ENCODE data around the gene ESYT3. TPM values are rescaled to one million over a fixed set of nuclear protein-coding genes. Genes with fewer than 3 reads are reported as not detected.

The ESYT3 gene
- total RNA-seq, 1 experiment from 2014 or later = not detected

GRCh38 chr3:138395865-138396751 is 38.3 kb upstream of the ESYT3 start:
- H3K27me3 ChIP-seq (ENCODE audit: low read length) = no peaks in the 10 kb centered on the region
- peaks cover 8% of the 10 kb centered on the region for H3K4me1 ChIP-seq (ENCODE audit: low read length)
- no peak overlapping the region for H3K4me3 ChIP-seq (ENCODE audit: low read length)
- no peaks in the 10 kb centered on the region for H3K36me3 ChIP-seq (ENCODE audit: insufficient read depth, low read length)
- no peaks in the 10 kb centered on the region for H3K9me3 ChIP-seq (ENCODE audit: low read length)
- no peak overlapping the region for H3K27ac ChIP-seq (ENCODE audit: low read length)
- peak; percentile 21 for DNase-seq
- H2AFZ ChIP-seq (ENCODE audit: low read length) = no peak overlapping the region
- H3K4me2 ChIP-seq (ENCODE audit: low read depth, low read length, poor library complexity, severe bottlenecking) = no peak overlapping the region
- H3K79me2 ChIP-seq (ENCODE audit: low read length) = no peaks in the 10 kb centered on the region
- no peak overlapping the region for H3K9ac ChIP-seq (ENCODE audit: low read length)
- no peaks in the 10 kb centered on the region for H3K9me2 ChIP-seq (replicated peaks; ENCODE audit: insufficient read depth, low read length)
- H4K20me1 ChIP-seq (ENCODE audit: insufficient read depth, low read depth, low read length) = no peaks in the 10 kb centered on the region

- Histone ChIP-seq H3K4me1 (ENCODE audit: low read length) (peaks cover 8% of the 10 kb centered on the region), H3K36me3 (ENCODE audit: insufficient read depth, low read length) (no peaks in the 10 kb centered on the region), H3K4me2 (ENCODE audit: low read depth, low read length, poor library complexity, severe bottlenecking) (no peak overlapping the region), H3K9me2 (replicated peaks; ENCODE audit: insufficient read depth, low read length) (no peaks in the 10 kb centered on the region), H3K9me3 (ENCODE audit: low read length) (no peaks in the 10 kb centered on the region), H3K79me2 (ENCODE audit: low read length) (no peaks in the 10 kb centered on the region), H3K27me3 (ENCODE audit: low read length) (no peaks in the 10 kb centered on the region), H3K9ac (ENCODE audit: low read length) (no peak overlapping the region), H2AFZ (ENCODE audit: low read length) (no peak overlapping the region), H4K20me1 (ENCODE audit: insufficient read depth, low read depth, low read length) (no peaks in the 10 kb centered on the region), H3K27ac (ENCODE audit: low read length) (no peak overlapping the region), H3K4me3 (ENCODE audit: low read length) (no peak overlapping the region)
- peak; percentile 49 for DNase-seq
Observed at GRCh38 chr3:138396752-138397410, 37.5 kb upstream of the ESYT3 start.

GRCh38 chr3:138397983-138398382 is 36.4 kb upstream of the ESYT3 start:
- no peak overlapping the region for H3K4me2 ChIP-seq (ENCODE audit: low read depth, low read length, poor library complexity, severe bottlenecking)
- H4K20me1 ChIP-seq (ENCODE audit: insufficient read depth, low read depth, low read length) = no peaks in the 10 kb centered on the region
- peaks cover 8% of the 10 kb centered on the region for H3K4me1 ChIP-seq (ENCODE audit: low read length)
- H3K36me3 ChIP-seq (ENCODE audit: insufficient read depth, low read length) = no peaks in the 10 kb centered on the region
- H3K27me3 ChIP-seq (ENCODE audit: low read length) = no peaks in the 10 kb centered on the region
- H3K4me3 ChIP-seq (ENCODE audit: low read length) = no peak overlapping the region
- DNase-seq = peak; percentile 46
- no peaks in the 10 kb centered on the region for H3K79me2 ChIP-seq (ENCODE audit: low read length)
- H3K9me3 ChIP-seq (ENCODE audit: low read length) = no peaks in the 10 kb centered on the region
- no peak overlapping the region for H2AFZ ChIP-seq (ENCODE audit: low read length)
- H3K9ac ChIP-seq (ENCODE audit: low read length) = no peak overlapping the region
- H3K9me2 ChIP-seq (replicated peaks; ENCODE audit: insufficient read depth, low read length) = no peaks in the 10 kb centered on the region
- H3K27ac ChIP-seq (ENCODE audit: low read length) = no peak overlapping the region

- no peak overlapping the region for H3K4me3 ChIP-seq (ENCODE audit: low read length)
- H3K9me2 ChIP-seq (replicated peaks; ENCODE audit: insufficient read depth, low read length) = no peaks in the 10 kb centered on the region
- no peaks in the 10 kb centered on the region for H3K36me3 ChIP-seq (ENCODE audit: insufficient read depth, low read length)
- H3K27ac ChIP-seq (ENCODE audit: low read length) = no peak overlapping the region
- H2AFZ ChIP-seq (ENCODE audit: low read length) = no peak overlapping the region
- no peak overlapping the region for H3K9ac ChIP-seq (ENCODE audit: low read length)
- H3K27me3 ChIP-seq (ENCODE audit: low read length) = no peaks in the 10 kb centered on the region
- no peaks in the 10 kb centered on the region for H4K20me1 ChIP-seq (ENCODE audit: insufficient read depth, low read depth, low read length)
- DNase-seq = no peak
- H3K9me3 ChIP-seq (ENCODE audit: low read length) = no peaks in the 10 kb centered on the region
- H3K4me1 ChIP-seq (ENCODE audit: low read length) = peaks cover 8% of the 10 kb centered on the region
- no peaks in the 10 kb centered on the region for H3K79me2 ChIP-seq (ENCODE audit: low read length)
- no peak overlapping the region for H3K4me2 ChIP-seq (ENCODE audit: low read depth, low read length, poor library complexity, severe bottlenecking)
Observed at GRCh38 chr3:138398791-138399575, 35.4 kb upstream of the ESYT3 start.

GRCh38 chr3:138399766-138400165 is 34.6 kb upstream of the ESYT3 start:
- Histone ChIP-seq H2AFZ (ENCODE audit: low read length) (no peak overlapping the region), H3K27ac (ENCODE audit: low read length) (no peak overlapping the region), H3K9me3 (ENCODE audit: low read length) (no peaks in the 10 kb centered on the region), H3K4me1 (ENCODE audit: low read length) (peaks cover 8% of the 10 kb centered on the region), H3K4me2 (ENCODE audit: low read depth, low read length, poor library complexity, severe bottlenecking) (no peak overlapping the region), H3K9ac (ENCODE audit: low read length) (no peak overlapping the region), H3K27me3 (ENCODE audit: low read length) (no peaks in the 10 kb centered on the region), H4K20me1 (ENCODE audit: insufficient read depth, low read depth, low read length) (no peaks in the 10 kb centered on the region), H3K4me3 (ENCODE audit: low read length) (no peak overlapping the region), H3K36me3 (ENCODE audit: insufficient read depth, low read length) (no peaks in the 10 kb centered on the region), H3K79me2 (ENCODE audit: low read length) (no peaks in the 10 kb centered on the region), H3K9me2 (replicated peaks; ENCODE audit: insufficient read depth, low read length) (no peaks in the 10 kb centered on the region)
- DNase-seq = no peak

GRCh38 chr3:138400651-138401070 is 33.8 kb upstream of the ESYT3 start:
- Histone ChIP-seq H3K4me2 (ENCODE audit: low read depth, low read length, poor library complexity, severe bottlenecking) (no peak overlapping the region), H3K79me2 (ENCODE audit: low read length) (no peaks in the 10 kb centered on the region), H4K20me1 (ENCODE audit: insufficient read depth, low read depth, low read length) (no peaks in the 10 kb centered on the region), H3K27me3 (ENCODE audit: low read length) (no peaks in the 10 kb centered on the region), H3K9ac (ENCODE audit: low read length) (no peak overlapping the region), H3K36me3 (ENCODE audit: insufficient read depth, low read length) (no peaks in the 10 kb centered on the region), H3K9me2 (replicated peaks; ENCODE audit: insufficient read depth, low read length) (no peaks in the 10 kb centered on the region), H3K9me3 (ENCODE audit: low read length) (no peaks in the 10 kb centered on the region), H3K4me3 (ENCODE audit: low read length) (no peak overlapping the region), H3K4me1 (ENCODE audit: low read length) (peaks cover 8% of the 10 kb centered on the region), H3K27ac (ENCODE audit: low read length) (no peak overlapping the region), H2AFZ (ENCODE audit: low read length) (no peak overlapping the region)
- DNase-seq = no peak

GRCh38 chr3:138401834-138402233 is 32.6 kb upstream of the ESYT3 start:
- no peak overlapping the region for H3K4me3 ChIP-seq (ENCODE audit: low read length)
- no peaks in the 10 kb centered on the region for H3K27me3 ChIP-seq (ENCODE audit: low read length)
- H3K9ac ChIP-seq (ENCODE audit: low read length) = no peak overlapping the region
- no peaks in the 10 kb centered on the region for H3K9me2 ChIP-seq (replicated peaks; ENCODE audit: insufficient read depth, low read length)
- no peaks in the 10 kb centered on the region for H3K79me2 ChIP-seq (ENCODE audit: low read length)
- H3K27ac ChIP-seq (ENCODE audit: low read length) = no peak overlapping the region
- peak; percentile 11 for DNase-seq
- no peaks in the 10 kb centered on the region for H4K20me1 ChIP-seq (ENCODE audit: insufficient read depth, low read depth, low read length)
- no peak overlapping the region for H3K4me2 ChIP-seq (ENCODE audit: low read depth, low read length, poor library complexity, severe bottlenecking)
- H3K9me3 ChIP-seq (ENCODE audit: low read length) = no peaks in the 10 kb centered on the region
- H2AFZ ChIP-seq (ENCODE audit: low read length) = no peak overlapping the region
- no peaks in the 10 kb centered on the region for H3K36me3 ChIP-seq (ENCODE audit: insufficient read depth, low read length)
- peaks cover 2% of the 10 kb centered on the region for H3K4me1 ChIP-seq (ENCODE audit: low read length)

- no peak overlapping the region for H3K4me2 ChIP-seq (ENCODE audit: low read depth, low read length, poor library complexity, severe bottlenecking)
- no peaks in the 10 kb centered on the region for H4K20me1 ChIP-seq (ENCODE audit: insufficient read depth, low read depth, low read length)
- H3K79me2 ChIP-seq (ENCODE audit: low read length) = no peaks in the 10 kb centered on the region
- no peak overlapping the region for H3K4me3 ChIP-seq (ENCODE audit: low read length)
- H3K27ac ChIP-seq (ENCODE audit: low read length) = no peak overlapping the region
- H2AFZ ChIP-seq (ENCODE audit: low read length) = no peak overlapping the region
- H3K27me3 ChIP-seq (ENCODE audit: low read length) = no peaks in the 10 kb centered on the region
- no peaks in the 10 kb centered on the region for H3K9me3 ChIP-seq (ENCODE audit: low read length)
- H3K9ac ChIP-seq (ENCODE audit: low read length) = no peak overlapping the region
- peak; percentile 11 for DNase-seq
- H3K9me2 ChIP-seq (replicated peaks; ENCODE audit: insufficient read depth, low read length) = no peaks in the 10 kb centered on the region
- H3K36me3 ChIP-seq (ENCODE audit: insufficient read depth, low read length) = no peaks in the 10 kb centered on the region
- H3K4me1 ChIP-seq (ENCODE audit: low read length) = no peaks in the 10 kb centered on the region
Observed at GRCh38 chr3:138404121-138404520, 30.3 kb upstream of the ESYT3 start.

All from Karpas-422 (cell line).